SK-N-SH (cell line): Measurements from ENCODE around the gene MEF2A. TPM values are rescaled to one million over a fixed set of nuclear protein-coding genes. Genes with fewer than 3 reads are reported as not detected.

Source experiments
- CTCF ChIA-PET: fragments of 300-600, 350-600 bp; formaldehyde crosslinking; extraction: SDS; loops from one replicate; lab custom pipeline; 2021; lab: Yijun Ruan, JAX
- POLR2A ChIA-PET: fragments of 350-600 bp; sonication (Branson Sonifier 250); formaldehyde crosslinking; extraction: SDS; loops from one replicate; lab custom pipeline; 2020; ENCODE audit warnings: antibody characterized with exemption, inconsistent platforms; lab: Yijun Ruan, JAX
- DNase-seq: peaks from one replicate; pipeline ENCODE4 v3.0.0; 2012
- H2AFZ ChIP-seq: fragments of 200-600 bp; sonication (generic); 2 replicates; pipeline ENCODE4 v1.8.1; 2016; ENCODE audit warnings: antibody characterized with exemption, mild to moderate bottlenecking, low read depth
- H3F3A ChIP-seq: fragments of 200-600 bp; sonication (generic); replicated peaks from 2 replicates; pipeline ENCODE3; 2016; ENCODE audit warnings: antibody characterized with exemption, mild to moderate bottlenecking; ENCODE audit not compliant: insufficient read depth
- H3K27ac ChIP-seq, 2 experiments: fragments of 200-500 bp in 1 of 2; fragments of 200-600 bp in 1 of 2; sonication (Bioruptor generic) in 1 of 2; sonication (generic), shearing (Covaris generic) in 1 of 2; 2 replicates each; pipeline versions ENCODE4 v1.5.1 to v1.6.1; 2014 to 2016; ENCODE audit warnings: low read depth in 2 of 2, inconsistent platforms in 1 of 2, low read length in 1 of 2, mild to moderate bottlenecking in 1 of 2, mixed read lengths in 1 of 2
- H3K27me3 ChIP-seq: fragments of 200-600 bp; sonication (generic), shearing (Covaris generic); 2 replicates; pipeline ENCODE4 v1.6.1; 2016; ENCODE audit warnings: mixed run types; ENCODE audit not compliant: insufficient read depth
- H3K36me3 ChIP-seq, 2 experiments: fragments of 200-500 bp in 1 of 2; fragments of 200-600 bp in 1 of 2; sonication (Bioruptor generic) in 1 of 2; sonication (generic) in 1 of 2; replicated peaks in 1 of 2; 2 replicates each; pipeline versions ENCODE3 to v1.5.1; 2014 to 2016; ENCODE audit warnings: low read length in 1 of 2, mild to moderate bottlenecking in 1 of 2; ENCODE audit not compliant: insufficient read depth in 2 of 2, control insufficient read depth in 1 of 2
- H3K4me1 ChIP-seq, 2 experiments: fragments of 200-500 bp in 1 of 2; fragments of 200-600 bp in 1 of 2; sonication (Bioruptor generic) in 1 of 2; sonication (generic), shearing (Covaris generic) in 1 of 2; 2 replicates each; pipeline versions ENCODE4 v1.5.1 to v1.6.1; 2014 to 2016; ENCODE audit warnings: low read depth in 1 of 2, low read length in 1 of 2, mixed run types in 1 of 2; ENCODE audit not compliant: insufficient read depth in 2 of 2, control insufficient read depth in 1 of 2
- H3K4me2 ChIP-seq: fragments of 200-600 bp; sonication (generic), shearing (Covaris generic); 2 replicates; pipeline ENCODE4 v1.6.1; 2017; ENCODE audit warnings: mixed run types
- H3K4me3 ChIP-seq, 2 experiments: fragments of 200-500 bp in 1 of 2; fragments of 200-600 bp in 1 of 2; sonication (Bioruptor generic) in 1 of 2; sonication (generic), shearing (Covaris generic) in 1 of 2; 2 replicates each; pipeline versions ENCODE4 v1.5.1 to v1.8.1; 2014 to 2016; ENCODE audit warnings: low read depth in 2 of 2, inconsistent platforms in 1 of 2, low read length in 1 of 2, mild to moderate bottlenecking in 1 of 2, mixed read lengths in 1 of 2, moderate library complexity in 1 of 2
- H3K79me2 ChIP-seq: fragments of 200-600 bp; sonication (generic); 2 replicates; pipeline ENCODE4 v1.8.1; 2017; ENCODE audit warnings: mild to moderate bottlenecking; ENCODE audit not compliant: insufficient read depth
- H3K9ac ChIP-seq: fragments of 200-600 bp; sonication (generic); 2 replicates; pipeline ENCODE4 v1.6.1; 2017; ENCODE audit warnings: mixed run types
- H3K9me2 ChIP-seq: fragments of 200-600 bp; sonication (generic); 2 replicates; pipeline ENCODE4 v1.6.1; 2017; ENCODE audit warnings: mixed run types
- H3K9me3 ChIP-seq: fragments of 200-600 bp; sonication (generic); 2 replicates; pipeline ENCODE4 v1.6.1; 2017; ENCODE audit warnings: mixed run types, mild to moderate bottlenecking, moderate library complexity
- H4K20me1 ChIP-seq: fragments of 200-600 bp; sonication (generic); 2 replicates; pipeline ENCODE4 v1.6.1; 2017; ENCODE audit warnings: mild to moderate bottlenecking, mixed run types; ENCODE audit not compliant: insufficient read depth
- EP300 ChIP-seq, 2 experiments: IDR thresholded peaks; 2 replicates each; pipeline versions ENCODE4 v1.4.0 to v1.6.1; 2012; ENCODE audit warnings: borderline replicate concordance in 1 of 2, low read depth in 1 of 2, low read length in 1 of 2
- GABPA ChIP-seq: IDR thresholded peaks from 2 replicates; pipeline ENCODE4 v1.4.0; 2012; ENCODE audit warnings: low read depth, mild to moderate bottlenecking
- IRF3 ChIP-seq: fragments of 150-350 bp; IDR thresholded peaks from 2 replicates; pipeline ENCODE4 v1.6.1; 2016; ENCODE audit warnings: mild to moderate bottlenecking, low read depth, low read length
- JUND ChIP-seq: IDR thresholded peaks from 2 replicates; pipeline ENCODE4 v1.4.0; 2012
- MAX ChIP-seq: IDR thresholded peaks from 2 replicates; pipeline ENCODE4 v1.4.0; 2012; ENCODE audit warnings: low read depth
- MEF2A ChIP-seq: IDR thresholded peaks from 2 replicates; pipeline ENCODE4 v1.4.0; 2012; ENCODE audit warnings: low read depth, borderline replicate concordance
- MXI1 ChIP-seq: IDR thresholded peaks from 2 replicates; pipeline ENCODE4 v1.6.1; 2012; ENCODE audit warnings: mild to moderate bottlenecking, low read depth, low read length, improper control_type of control experiment
- NFIC ChIP-seq: IDR thresholded peaks from 2 replicates; pipeline ENCODE4 v1.4.0; 2012; ENCODE audit warnings: borderline replicate concordance
- RCOR1 ChIP-seq: fragments of 150-350 bp; IDR thresholded peaks from 2 replicates; pipeline ENCODE4 v1.6.1; 2017; ENCODE audit warnings: antibody characterized with exemption, low read length
- REST ChIP-seq: IDR thresholded peaks from 2 replicates; pipeline ENCODE4 v1.6.1; 2012; ENCODE audit warnings: mild to moderate bottlenecking, low read depth, low read length, moderate library complexity
- RFX5 ChIP-seq: IDR thresholded peaks from 2 replicates; pipeline ENCODE4 v1.6.1; 2012; ENCODE audit warnings: mild to moderate bottlenecking, improper control_type of control experiment, low read length
- SMC3 ChIP-seq: IDR thresholded peaks from 2 replicates; pipeline ENCODE4 v1.6.1; 2012; ENCODE audit warnings: low read depth, low read length, improper control_type of control experiment
- TCF12 ChIP-seq: IDR thresholded peaks from 2 replicates; pipeline ENCODE4 v1.4.0; 2012
- YY1 ChIP-seq: IDR thresholded peaks from 2 replicates; pipeline ENCODE4 v1.4.0; 2012; ENCODE audit warnings: low read depth, mild to moderate bottlenecking
- WGBS: methylation state at CpG from one replicate; pipeline ENCODE4 v1.1.6; 2017; ENCODE audit warnings: low lambda C conversion rate; 5-methylcytosine and 5-hydroxymethylcytosine counted together
- polyA plus RNA-seq, 3 experiments: library from polyadenylated mRNA; depleted of rRNA; stranded (reverse); fragments of >200 nt; gene quantifications; 2 replicates each; pipeline ENCODE4 v1.2.3, GENCODE V29; 2012

Gene MEF2A
- polyA plus RNA-seq, 1 of the 3 experiments (the other 2 are of a cell fraction): 20.9 TPM

GRCh38 chr15:99712415-99712814, 146.6 kb downstream of the MEF2A start (continued):
- TF ChIP-seq REST (no peak), EP300 (IDR thresholded peaks at IDR 0.05; ENCODE audit: borderline replicate concordance in 1 of 2, low read depth in 1 of 2, low read length in 1 of 2) (no peak), MAX (no peak), SMC3 (no peak), JUND (no peak), NFIC (no peak)

- Histone ChIP-seq H3K36me3 (peaks cover 30 to 54% of the 10 kb centered on the region in 2 experiments), H3K4me3 (no peak overlapping the region), H3K4me2 (no peak overlapping the region), H4K20me1 (no peaks in the 10 kb centered on the region), H3K27me3 (no peaks in the 10 kb centered on the region), H3K4me1 (no peaks in the 10 kb centered on the region; a peak in 2 of 4 replicates), H3K79me2 (no peaks in the 10 kb centered on the region), H2AFZ (no peak overlapping the region), H3K9me2 (no peaks in the 10 kb centered on the region), H3K9me3 (no peaks in the 10 kb centered on the region), H3F3A (no peaks in the 10 kb centered on the region), H3K9ac (no peak overlapping the region), H3K27ac (no peak overlapping the region)
- WGBS: 92% methylated on average over 10 of the region's 10 CpGs
- CTCF ChIA-PET: interaction anchor here (0.8 to 7.6 kb wide), 6 partner anchors 9 to 467 kb away, joined by 3 to 67 read pairs (median 5); partner anchors contain the start of gene TTC23
- POLR2A ChIA-PET: interaction anchor here (0.6 kb wide), 1 partner anchor 16 kb away, joined by 3 read pairs; no protein-coding TSS in a partner anchor
- TF ChIP-seq GABPA (no peak), TCF12 (no peak), MXI1 (no peak), RCOR1 (no peak), IRF3 (no peak), YY1 (no peak), EP300 (IDR thresholded peaks at IDR 0.05; ENCODE audit: borderline replicate concordance in 1 of 2, low read depth in 1 of 2, low read length in 1 of 2) (no peak), RFX5 (no peak), MEF2A (no peak)
- TF ChIP-seq, all 33 proteins: peak for 0
- no peak for DNase-seq
These were observed 150.8 kb downstream of the MEF2A start for GRCh38 chr15:99716540-99717095.
